Breast epithelium (tissue), 4 donors: ENCODE measurements around the gene APOF. TPM values are rescaled to one million over a fixed set of nuclear protein-coding genes. Genes with fewer than 3 reads are reported as not detected.
"Not testable (repeated sequence)": the region's sequence is repeated elsewhere in the genome, so short reads cannot be mapped to it uniquely, and the experiment has no call there.

Source experiments
- DNase-seq, 2 donors: peaks; one replicate each; pipeline ENCODE4 v3.0.0-alpha.2; 2019; ENCODE audit warnings: low spot score in 2 of 2
- H3K27ac ChIP-seq, 2 donors: fragments of 200-600 bp; sonication (generic) in 1 of 2; one replicate each; pipeline ENCODE4 v1.5.1; 2016 to 2019; ENCODE audit warnings: mild to moderate bottlenecking in 1 of 2
- H3K27me3 ChIP-seq, 2 donors: fragments of 200-600 bp; sonication (generic) in 1 of 2; one replicate each; pipeline versions ENCODE4 v1.5.1 to v1.6.0; 2017 to 2019; ENCODE audit warnings: control low read depth in 1 of 2, mild to moderate bottlenecking in 1 of 2
- H3K36me3 ChIP-seq: fragments of 200-600 bp; one replicate; pipeline ENCODE4 v1.5.1; 2019
- H3K4me1 ChIP-seq, 2 donors: fragments of 200-600 bp; sonication (generic); one replicate each; pipeline ENCODE4 v1.5.1; 2016 to 2019; ENCODE audit warnings: control low read depth in 1 of 2
- H3K4me3 ChIP-seq, 3 donors: fragments of 200-600 bp; sonication (generic); 1 replicate in 2 of 3; 2 replicates in 1 of 3; pipeline ENCODE4 v1.5.1; 2016 to 2019; ENCODE audit warnings: mild to moderate bottlenecking in 3 of 3, moderate library complexity in 2 of 3
- H3K9me3 ChIP-seq, 2 donors: fragments of 200-600 bp; sonication (generic) in 1 of 2; one replicate each; pipeline ENCODE4 v1.5.1; 2016 to 2019; ENCODE audit warnings: control low read depth in 1 of 2
- CTCF ChIP-seq, 3 donors: fragments of 450-650 bp; IDR thresholded peaks; one replicate each; pipeline ENCODE4 v1.5.1; 2016 to 2017; ENCODE audit warnings: antibody characterized with exemption in 3 of 3, mild to moderate bottlenecking in 3 of 3, moderate library complexity in 3 of 3
- POLR2A ChIP-seq: fragments of 450-650 bp; IDR thresholded peaks from one replicate; pipeline ENCODE4 v1.6.1; 2016; ENCODE audit warnings: antibody characterized with exemption, mild to moderate bottlenecking, moderate library complexity
- POLR2AphosphoS5 ChIP-seq, 3 donors: sonication (generic); formaldehyde crosslinking; IDR thresholded peaks; one replicate each; pipeline ENCODE4 v1.6.1; 2017; ENCODE audit warnings: antibody characterized with exemption in 3 of 3
- intact Hi-C: fragments of 100-400 bp; cut with DNase I; formaldehyde crosslinking; loops from one replicate; pipeline ENCODE4 v1.15.1; 2023; ENCODE audit warnings: low total_unique reads
- total RNA-seq, 3 donors: library from RNA; depleted of rRNA; stranded (reverse); fragments of >200 nt; gene quantifications; one replicate each; pipeline ENCODE4 v1.1.0, GENCODE V29; 2016

Gene APOF
- total RNA-seq, 3 donors from 2014 or later: not detected

DNA sequence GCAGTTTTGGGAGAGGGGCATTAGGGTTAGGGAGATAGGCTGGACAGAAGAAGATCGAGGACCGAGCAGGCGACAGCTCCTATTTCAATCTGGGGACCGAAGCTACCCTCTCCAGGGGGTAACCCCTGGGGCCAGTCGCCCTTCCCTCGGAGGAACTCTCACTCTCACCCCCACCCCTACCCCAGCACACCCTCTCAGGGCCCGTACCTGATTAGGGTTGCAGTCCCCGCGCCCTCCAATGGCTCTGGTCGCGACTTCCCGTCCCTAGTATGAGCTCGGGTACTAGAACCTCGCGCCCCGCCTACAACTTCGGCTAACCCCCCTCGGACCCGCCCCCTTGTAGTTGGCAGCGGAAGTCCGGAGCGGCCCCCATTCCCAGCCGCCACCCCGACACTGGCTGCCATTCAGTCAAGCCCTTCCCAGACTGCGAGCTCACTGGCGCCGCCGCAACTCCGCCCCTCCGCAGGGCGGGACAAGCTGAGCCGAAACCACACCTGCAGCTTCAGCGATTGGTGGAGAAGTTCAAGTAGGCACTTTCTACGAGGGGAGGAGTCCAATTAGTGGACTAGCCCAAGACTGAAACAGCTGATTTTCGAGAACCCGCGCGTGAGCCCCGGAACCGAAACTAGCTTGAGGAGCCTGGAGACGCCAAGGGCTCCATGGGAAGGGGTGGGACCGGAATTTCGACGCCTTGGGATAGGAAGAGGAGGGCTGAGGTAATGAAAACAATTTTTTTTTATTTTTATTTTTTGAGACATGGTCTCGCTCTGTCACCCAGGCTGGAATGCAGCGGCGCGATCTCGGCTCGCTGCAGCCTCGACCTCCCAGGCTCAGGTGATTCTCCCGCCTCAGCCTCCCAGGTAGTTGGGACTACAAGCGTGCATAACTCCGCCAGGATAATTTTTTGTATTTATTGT lies 2.5 kb downstream of the APOF start, which contains the start of gene STAT2:
STAT2 (minus strand) TSS at position 257 of the 917 bp plus-strand sequence. CDS start 3,536 bp downstream, outside the sequence.
- H3K4me1 ChIP-seq: no peaks in the 10 kb centered on the region
- H3K27me3 ChIP-seq: no peaks in the 10 kb centered on the region
- DNase-seq: peak; percentile 99 to 100
- peak; percentile 76 to 83 (median 80) for TF ChIP-seq POLR2AphosphoS5 (IDR thresholded peaks at IDR 0.05)
- TF ChIP-seq POLR2A: peak; percentile 78
- no peak for TF ChIP-seq CTCF (IDR thresholded peaks at IDR 0.05)
- intact Hi-C loops: no loop called here
- H3K36me3 ChIP-seq: peaks cover 8% of the 10 kb centered on the region
- H3K4me3 ChIP-seq: peak within 1 kb of the TSS; percentile 78 to 95 (median 87)
- H3K27ac ChIP-seq: peak within 1 kb of the TSS; percentile 98 to 99
- no peaks in the 10 kb centered on the region for H3K9me3 ChIP-seq

DNA sequence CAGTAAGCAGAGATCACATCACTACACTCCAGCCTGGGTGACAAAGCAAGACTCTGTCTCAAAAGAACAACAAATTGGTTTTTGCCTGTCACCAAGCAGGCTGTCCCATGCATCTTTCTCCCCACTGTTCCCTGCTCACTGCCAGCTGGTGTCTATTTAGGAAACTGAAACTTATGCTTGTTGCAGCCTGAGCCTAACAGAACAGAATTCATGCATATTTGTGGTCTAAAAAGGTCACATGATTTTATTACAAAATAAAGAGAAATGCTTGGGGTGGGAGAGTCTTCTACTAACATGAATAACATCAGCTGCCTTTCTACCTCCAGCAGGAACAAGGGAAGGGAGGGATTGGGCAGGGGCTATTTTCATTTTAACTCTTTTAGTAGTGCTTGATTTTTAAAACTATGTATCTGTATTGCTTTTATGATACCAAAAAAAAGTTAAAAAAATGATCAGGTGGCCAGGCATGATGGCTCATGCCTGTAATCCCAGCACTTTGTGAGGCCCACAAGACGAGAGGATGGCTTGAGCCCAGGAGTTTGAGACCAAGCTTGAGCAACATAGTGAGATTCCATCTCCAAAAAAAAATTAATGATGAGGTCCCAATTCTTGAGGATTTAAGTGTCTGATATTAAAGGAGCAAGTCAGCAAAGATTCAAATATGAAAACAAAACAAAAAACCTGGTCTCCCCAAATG lies 3.7 kb downstream of the APOF start:
- no peak for TF ChIP-seq CTCF (IDR thresholded peaks at IDR 0.05)
- peak in 1 of 3 donors; percentile 51 for TF ChIP-seq POLR2AphosphoS5 (IDR thresholded peaks at IDR 0.05)
- H3K36me3 ChIP-seq: peaks cover 8% of the 10 kb centered on the region
- H3K4me3 ChIP-seq: peak overlapping the region; percentile 78 to 95 (median 87)
- DNase-seq: peak in 1 of 2 donors; percentile 51
- no peaks in the 10 kb centered on the region for H3K9me3 ChIP-seq
- H3K4me1 ChIP-seq: no peaks in the 10 kb centered on the region
- peak overlapping the region; percentile 98 to 99 for H3K27ac ChIP-seq
- intact Hi-C loops: no loop called here
- no peaks in the 10 kb centered on the region for H3K27me3 ChIP-seq

- Histone ChIP-seq H3K9me3 (no peaks in the 10 kb centered on the region), H3K4me1 (no peaks in the 10 kb centered on the region), H3K27me3 (no peaks in the 10 kb centered on the region), H3K36me3 (peaks cover 17% of the 10 kb centered on the region), H3K27ac (no peak overlapping the region), H3K4me3 (no peak overlapping the region)
- no peak for TF ChIP-seq CTCF (IDR thresholded peaks at IDR 0.05)
- no peak for TF ChIP-seq POLR2AphosphoS5 (IDR thresholded peaks at IDR 0.05)
- TF ChIP-seq POLR2A: no peak
- intact Hi-C loops: no loop called here
- DNase-seq: no peak
These were observed 11.3 kb downstream of the APOF start for GRCh38 chr12:56351325-56351724.

GRCh38 chr12:56350662-56351061 lies 12.0 kb downstream of the APOF start:
- Histone ChIP-seq H3K9me3 (no peaks in the 10 kb centered on the region), H3K27ac (no peak overlapping the region), H3K27me3 (no peaks in the 10 kb centered on the region), H3K4me3 (no peak overlapping the region), H3K36me3 (peaks cover 11% of the 10 kb centered on the region), H3K4me1 (no peaks in the 10 kb centered on the region)
- DNase-seq: no peak
- intact Hi-C loops: no loop called here
- TF ChIP-seq CTCF (IDR thresholded peaks at IDR 0.05): no peak
- TF ChIP-seq POLR2A: no peak
- TF ChIP-seq POLR2AphosphoS5 (IDR thresholded peaks at IDR 0.05): no peak

GRCh38 chr12:56348776-56349175 lies 13.9 kb downstream of the APOF start:
- TF ChIP-seq POLR2AphosphoS5 (IDR thresholded peaks at IDR 0.05) (no peak), POLR2A (no peak), CTCF (IDR thresholded peaks at IDR 0.05) (no peak)
- intact Hi-C loops: no loop called here

GRCh38 chr12:56347255-56347654 lies 15.4 kb downstream of the APOF start:
- not testable (repeated sequence) for H3K4me1 ChIP-seq

More at GRCh38 chr12:56348776-56349175, 13.9 kb downstream of the APOF start:
- Histone ChIP-seq H3K4me1 (no peaks in the 10 kb centered on the region), H3K4me3 (no peak overlapping the region), H3K27ac (no peak overlapping the region), H3K27me3 (no peaks in the 10 kb centered on the region), H3K36me3 (peaks cover 10% of the 10 kb centered on the region), H3K9me3 (no peaks in the 10 kb centered on the region)
- DNase-seq: no peak

More at GRCh38 chr12:56347255-56347654, 15.4 kb downstream of the APOF start:
- H3K4me3 ChIP-seq, H3K36me3 ChIP-seq, H3K27me3 ChIP-seq, intact Hi-C loops, DNase-seq, H3K9me3 ChIP-seq, H3K27ac ChIP-seq: not testable (repeated sequence)
